ENCODE data around the gene LGR6. TPM values are rescaled to one million over a fixed set of nuclear protein-coding genes. Genes with fewer than 3 reads are reported as not detected.

LGR6 gene
- total RNA-seq, 4 donors from 2014 or later, result 0.15 TPM; not detected in 3

DNA sequence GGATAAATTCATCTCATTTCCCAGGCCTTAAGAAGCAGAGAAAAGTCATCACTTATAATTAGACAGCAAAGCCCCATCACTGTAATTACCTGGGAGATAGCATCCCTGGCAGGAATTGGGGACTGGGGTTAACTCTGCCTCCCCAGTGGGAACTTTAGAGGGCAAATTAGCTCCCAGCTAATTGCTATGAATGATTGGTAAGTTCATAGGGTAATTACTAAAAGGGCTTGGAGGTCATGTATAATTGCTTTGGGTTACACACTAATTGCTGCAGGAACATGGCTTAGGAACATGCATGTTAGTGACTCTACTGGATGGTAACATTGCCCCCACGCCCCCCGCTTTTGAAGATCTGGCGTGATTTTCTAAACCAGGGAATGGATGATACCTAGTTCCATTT lies 83.3 kb downstream of the LGR6 start:
- Histone ChIP-seq H3K36me3 (no peaks in the 10 kb centered on the region), H3K9me3 (no peaks in the 10 kb centered on the region), H3K4me1 (no peaks in the 10 kb centered on the region), H3K27me3 (no peaks in the 10 kb centered on the region), H3K4me3 (no peak overlapping the region), H3K27ac (no peak overlapping the region)
- TF ChIP-seq POLR2A (IDR thresholded peaks at IDR 0.05), result no peak
- TF ChIP-seq, protein P1, sequence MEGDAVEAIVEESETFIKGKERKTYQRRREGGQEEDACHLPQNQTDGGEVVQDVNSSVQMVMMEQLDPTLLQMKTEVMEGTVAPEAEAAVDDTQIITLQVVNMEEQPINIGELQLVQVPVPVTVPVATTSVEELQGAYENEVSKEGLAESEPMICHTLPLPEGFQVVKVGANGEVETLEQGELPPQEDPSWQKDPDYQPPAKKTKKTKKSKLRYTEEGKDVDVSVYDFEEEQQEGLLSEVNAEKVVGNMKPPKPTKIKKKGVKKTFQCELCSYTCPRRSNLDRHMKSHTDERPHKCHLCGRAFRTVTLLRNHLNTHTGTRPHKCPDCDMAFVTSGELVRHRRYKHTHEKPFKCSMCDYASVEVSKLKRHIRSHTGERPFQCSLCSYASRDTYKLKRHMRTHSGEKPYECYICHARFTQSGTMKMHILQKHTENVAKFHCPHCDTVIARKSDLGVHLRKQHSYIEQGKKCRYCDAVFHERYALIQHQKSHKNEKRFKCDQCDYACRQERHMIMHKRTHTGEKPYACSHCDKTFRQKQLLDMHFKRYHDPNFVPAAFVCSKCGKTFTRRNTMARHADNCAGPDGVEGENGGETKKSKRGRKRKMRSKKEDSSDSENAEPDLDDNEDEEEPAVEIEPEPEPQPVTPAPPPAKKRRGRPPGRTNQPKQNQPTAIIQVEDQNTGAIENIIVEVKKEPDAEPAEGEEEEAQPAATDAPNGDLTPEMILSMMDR (IDR thresholded peaks at IDR 0.05 in 4 of 5, conservative IDR thresholded peaks at IDR 0.05 in 1 of 5), result no peak
- no peak for DNase-seq
- ATAC-seq, result no peak
- intact Hi-C loops (cut with DNase I; ENCODE audit: low total_unique reads) (no loop called here), in situ Hi-C loops (cut with MboI; ENCODE audit: low sequenced_read_pairs in 4 of 4) (no loop called here)

DNA sequence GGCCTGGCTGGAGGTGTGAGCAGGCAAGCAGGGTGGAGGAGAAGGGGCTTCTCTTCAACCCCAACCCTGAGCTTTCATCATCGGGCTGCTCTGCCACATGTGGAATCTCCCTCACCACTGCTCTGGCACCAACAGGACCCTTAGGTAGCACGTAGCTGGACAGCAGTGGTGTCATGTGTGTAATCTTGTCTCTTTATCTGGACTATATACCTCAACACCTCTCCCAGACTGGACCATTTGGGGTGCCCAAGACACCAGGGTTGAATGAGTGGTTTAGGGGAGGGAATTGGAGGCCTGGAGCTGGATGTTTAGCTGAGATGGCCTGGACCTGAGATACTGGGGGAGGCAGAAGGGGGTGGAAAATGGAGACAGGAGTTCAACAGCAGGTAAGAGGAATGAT lies 85.2 kb downstream of the LGR6 start:
- in situ Hi-C loops (cut with MboI; ENCODE audit: low sequenced_read_pairs in 4 of 4), result no loop called here
- Histone ChIP-seq H3K36me3 (no peaks in the 10 kb centered on the region), H3K27ac (no peak overlapping the region), H3K4me1 (no peaks in the 10 kb centered on the region), H3K27me3 (no peaks in the 10 kb centered on the region), H3K4me3 (no peak overlapping the region), H3K9me3 (no peaks in the 10 kb centered on the region)
- ATAC-seq, result no peak
- TF ChIP-seq POLR2A (IDR thresholded peaks at IDR 0.05), result no peak
- TF ChIP-seq, protein P1 (IDR thresholded peaks at IDR 0.05 in 4 of 5, conservative IDR thresholded peaks at IDR 0.05 in 1 of 5), result no peak
- DNase-seq, result no peak
- intact Hi-C loops (cut with DNase I; ENCODE audit: low total_unique reads), result no loop called here

DNA sequence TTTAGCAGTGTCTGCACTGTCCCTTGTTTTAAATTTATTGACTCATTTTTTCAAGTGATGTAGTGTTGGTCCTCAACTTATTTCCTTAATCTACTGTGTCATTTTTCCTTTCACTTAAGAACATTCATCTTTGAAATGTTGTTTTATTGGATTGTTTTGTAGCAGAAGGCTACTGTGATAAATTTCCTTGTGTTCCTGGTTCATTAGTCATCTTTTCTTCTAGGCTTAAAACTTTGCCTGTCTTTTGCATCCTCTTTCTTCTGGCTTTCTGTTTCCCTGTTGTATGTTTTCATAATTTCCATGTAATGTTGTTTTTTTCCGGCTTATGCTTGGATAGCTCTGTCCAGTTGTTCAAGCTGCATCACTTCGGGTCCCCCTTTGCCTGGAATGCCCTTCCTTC lies 86.2 kb downstream of the LGR6 start:
- no peak overlapping the region for H3K27ac ChIP-seq
- H3K36me3 ChIP-seq, result no peaks in the 10 kb centered on the region
- intact Hi-C loops (cut with DNase I; ENCODE audit: low total_unique reads) (no loop called here), in situ Hi-C loops (cut with MboI; ENCODE audit: low sequenced_read_pairs in 4 of 4) (no loop called here)
- no peak overlapping the region for H3K4me3 ChIP-seq
- no peak for TF ChIP-seq POLR2A (IDR thresholded peaks at IDR 0.05)
- TF ChIP-seq, protein P1 (IDR thresholded peaks at IDR 0.05 in 4 of 5, conservative IDR thresholded peaks at IDR 0.05 in 1 of 5), result no peak
- ATAC-seq, result no peak
- no peaks in the 10 kb centered on the region for H3K4me1 ChIP-seq
- no peak for DNase-seq
- no peaks in the 10 kb centered on the region for H3K27me3 ChIP-seq
- H3K9me3 ChIP-seq, result no peaks in the 10 kb centered on the region

DNA sequence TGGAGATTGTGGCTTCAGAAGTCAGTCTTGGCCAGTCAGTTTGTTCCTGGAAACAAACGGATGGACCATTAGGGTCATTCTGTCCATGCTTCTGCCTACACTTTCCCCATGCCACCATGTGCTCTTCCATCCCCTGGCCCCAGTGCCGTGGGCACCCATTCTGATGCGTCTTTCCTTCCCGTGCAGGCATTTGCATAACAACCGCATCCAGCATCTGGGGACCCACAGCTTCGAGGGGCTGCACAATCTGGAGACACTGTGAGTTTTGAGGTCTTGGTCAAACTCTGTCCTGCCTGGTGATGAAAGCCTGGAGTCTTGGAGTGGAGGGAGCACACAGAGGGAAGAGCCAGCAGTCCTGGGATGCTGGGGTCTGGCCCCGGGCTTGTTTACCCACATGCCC lies 87.0 kb downstream of the LGR6 start:
- Histone ChIP-seq H3K4me3 (no peak overlapping the region), H3K27me3 (no peaks in the 10 kb centered on the region), H3K27ac (no peak overlapping the region), H3K9me3 (no peaks in the 10 kb centered on the region), H3K36me3 (no peaks in the 10 kb centered on the region), H3K4me1 (peaks cover 0 to 2% of the 10 kb centered on the region in 2 donors)
- intact Hi-C loops (cut with DNase I; ENCODE audit: low total_unique reads), result no loop called here
- TF ChIP-seq, protein P1 (IDR thresholded peaks at IDR 0.05 in 4 of 5, conservative IDR thresholded peaks at IDR 0.05 in 1 of 5), result no peak
- no peak for TF ChIP-seq POLR2A (IDR thresholded peaks at IDR 0.05)
- in situ Hi-C loops (cut with MboI; ENCODE audit: low sequenced_read_pairs in 4 of 4), result no loop called here
- no peak for DNase-seq
- no peak for ATAC-seq

DNA sequence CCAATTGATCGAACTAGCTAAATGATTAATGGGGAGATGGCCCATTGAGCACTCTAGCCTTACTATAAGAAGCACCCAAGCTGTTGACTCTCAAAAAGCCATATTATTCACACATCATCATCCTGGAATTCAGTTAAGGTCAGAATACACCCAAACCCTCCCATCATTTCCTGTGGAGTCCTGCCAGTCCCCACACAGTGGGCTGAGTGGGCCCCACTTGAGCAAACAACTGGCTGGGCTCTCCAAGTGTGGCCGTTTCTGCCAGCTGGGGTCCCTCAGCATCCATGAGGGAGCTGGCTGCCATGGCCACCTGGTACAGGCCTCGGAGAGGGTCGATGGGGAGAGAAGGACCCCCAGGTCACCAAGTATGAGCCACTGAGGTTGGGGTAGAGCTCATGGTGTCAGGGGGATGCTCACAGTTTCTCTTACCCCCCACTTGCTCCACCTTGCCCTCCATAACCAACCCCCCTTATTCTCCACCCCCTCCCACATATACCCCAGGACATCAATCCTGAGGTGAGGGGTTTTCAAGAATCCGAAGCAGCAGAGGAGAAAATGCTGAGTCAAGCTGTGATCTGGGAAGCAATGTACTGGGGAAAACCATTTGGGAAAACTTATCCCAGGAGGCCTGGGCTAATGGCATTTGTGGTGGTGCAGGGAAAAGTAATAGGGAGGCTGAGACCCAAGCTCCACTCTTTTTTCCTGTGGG lies 87.9 kb downstream of the LGR6 start:
- intact Hi-C loops (cut with DNase I; ENCODE audit: low total_unique reads), result no loop called here
- H3K36me3 ChIP-seq, result no peaks in the 10 kb centered on the region
- no peak overlapping the region for H3K27ac ChIP-seq
- no peak overlapping the region for H3K4me3 ChIP-seq
- H3K4me1 ChIP-seq, result peaks cover 6 to 10% of the 10 kb centered on the region in 2 donors
- H3K27me3 ChIP-seq, result no peaks in the 10 kb centered on the region
- H3K9me3 ChIP-seq, result no peaks in the 10 kb centered on the region
- in situ Hi-C loops (cut with MboI; ENCODE audit: low sequenced_read_pairs in 4 of 4), result no loop called here
- ATAC-seq (no peak), DNase-seq (no peak)
- TF ChIP-seq POLR2A (IDR thresholded peaks at IDR 0.05), result no peak
